Measurements from ENCODE around the gene CELSR1.

Gene CELSR1

GRCh38 chr22:46390652-46391301, 146.6 kb downstream of the CELSR1 start:
- no peak for DNase-seq

GRCh38 chr22:46390105-46390651, 147.2 kb downstream of the CELSR1 start:
- DNase-seq = no peak

DNA sequence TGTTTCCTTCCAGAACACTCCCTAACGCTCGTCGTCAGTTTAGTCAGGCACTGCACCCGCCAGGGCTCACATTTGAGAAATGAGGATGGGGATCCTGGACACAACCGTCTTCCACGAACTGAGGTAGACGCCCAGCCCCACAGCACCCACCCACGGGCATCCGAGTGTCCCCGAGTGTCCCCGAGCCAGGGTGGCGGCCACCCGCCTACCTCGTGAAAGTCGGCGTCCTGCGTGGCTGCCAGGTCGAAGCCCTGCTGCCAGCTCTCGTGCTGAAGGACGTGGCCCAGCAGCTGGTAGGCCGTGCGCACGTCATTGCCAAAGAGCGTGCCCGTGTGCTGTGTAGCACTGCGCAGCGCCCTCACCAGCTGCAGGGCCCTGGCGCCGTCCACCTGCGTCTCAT, 148.3 kb downstream of the CELSR1 start:
- no peak for DNase-seq

- no peak for DNase-seq
Observed at GRCh38 chr22:46388647-46389046, 148.8 kb downstream of the CELSR1 start.

- DNase-seq = no peak
Observed at GRCh38 chr22:46387748-46388147, 149.7 kb downstream of the CELSR1 start.

DNA sequence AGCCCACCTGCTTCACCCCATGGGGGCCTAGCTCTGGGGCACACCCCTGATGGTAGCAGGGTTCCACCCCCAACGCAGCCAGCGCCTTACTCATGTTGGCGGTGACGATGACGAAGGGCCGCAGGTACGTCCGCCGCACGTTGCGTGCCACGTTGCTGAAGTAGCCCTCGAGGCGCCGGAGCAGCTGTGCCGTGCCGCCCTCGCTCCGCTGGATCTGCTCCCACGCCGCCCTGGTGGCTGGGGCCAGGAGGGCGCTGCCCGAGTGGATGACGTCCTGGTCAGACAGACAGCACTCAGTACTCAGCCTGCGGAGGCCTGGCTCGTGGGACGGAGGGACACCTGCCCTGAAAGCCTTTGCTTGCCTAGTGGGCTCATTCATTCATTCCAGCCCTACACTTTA, 151.1 kb downstream of the CELSR1 start:
- DNase-seq = no peak

- no peak for DNase-seq
Observed at GRCh38 chr22:46382524-46382923, 154.9 kb downstream of the CELSR1 start.

GRCh38 chr22:46381731-46382130, 155.7 kb downstream of the CELSR1 start:
- DNase-seq = no peak

DNA sequence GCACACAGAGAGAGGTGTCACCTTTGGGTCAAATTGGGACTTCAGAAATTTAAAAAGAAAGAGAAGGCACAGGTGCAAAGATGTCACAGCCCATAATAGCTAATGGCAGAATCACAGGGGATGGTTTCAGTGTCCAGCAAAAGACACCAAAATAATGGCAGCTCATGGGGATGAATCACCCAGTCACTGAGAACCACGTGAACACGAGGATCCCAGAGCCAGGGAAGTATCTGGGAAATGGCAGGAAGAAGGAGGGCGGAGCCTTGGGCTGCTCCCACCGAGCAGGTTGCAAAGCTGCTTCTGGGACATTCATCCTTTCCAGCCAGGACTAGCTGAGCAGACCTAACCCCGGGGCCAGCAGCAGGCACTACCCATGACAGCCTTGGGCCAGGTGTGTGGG, 156.3 kb downstream of the CELSR1 start:
- DNase-seq = no peak

- no peak for DNase-seq
Observed at GRCh38 chr22:46380581-46380980, 156.8 kb downstream of the CELSR1 start.

DNA sequence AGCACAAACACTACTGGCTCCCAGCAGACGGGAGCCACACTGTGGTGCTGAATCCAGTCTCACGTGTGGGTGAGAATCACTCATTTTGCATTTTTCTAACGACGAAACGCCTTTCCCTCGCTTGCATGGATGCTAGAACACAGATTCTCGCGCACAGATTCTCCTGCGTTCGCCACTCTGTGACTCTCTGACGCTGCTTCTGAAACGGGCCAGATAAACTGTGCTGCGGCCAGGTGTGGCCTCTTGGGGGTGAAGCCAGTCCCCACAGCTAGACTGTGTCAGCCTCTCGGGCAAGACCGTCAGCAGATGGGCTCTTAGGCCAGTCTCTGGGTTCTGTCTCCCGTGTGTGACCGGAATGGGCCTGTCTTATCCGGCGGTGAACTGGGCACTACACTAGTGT, 157.4 kb downstream of the CELSR1 start:
- no peak for DNase-seq

DNA sequence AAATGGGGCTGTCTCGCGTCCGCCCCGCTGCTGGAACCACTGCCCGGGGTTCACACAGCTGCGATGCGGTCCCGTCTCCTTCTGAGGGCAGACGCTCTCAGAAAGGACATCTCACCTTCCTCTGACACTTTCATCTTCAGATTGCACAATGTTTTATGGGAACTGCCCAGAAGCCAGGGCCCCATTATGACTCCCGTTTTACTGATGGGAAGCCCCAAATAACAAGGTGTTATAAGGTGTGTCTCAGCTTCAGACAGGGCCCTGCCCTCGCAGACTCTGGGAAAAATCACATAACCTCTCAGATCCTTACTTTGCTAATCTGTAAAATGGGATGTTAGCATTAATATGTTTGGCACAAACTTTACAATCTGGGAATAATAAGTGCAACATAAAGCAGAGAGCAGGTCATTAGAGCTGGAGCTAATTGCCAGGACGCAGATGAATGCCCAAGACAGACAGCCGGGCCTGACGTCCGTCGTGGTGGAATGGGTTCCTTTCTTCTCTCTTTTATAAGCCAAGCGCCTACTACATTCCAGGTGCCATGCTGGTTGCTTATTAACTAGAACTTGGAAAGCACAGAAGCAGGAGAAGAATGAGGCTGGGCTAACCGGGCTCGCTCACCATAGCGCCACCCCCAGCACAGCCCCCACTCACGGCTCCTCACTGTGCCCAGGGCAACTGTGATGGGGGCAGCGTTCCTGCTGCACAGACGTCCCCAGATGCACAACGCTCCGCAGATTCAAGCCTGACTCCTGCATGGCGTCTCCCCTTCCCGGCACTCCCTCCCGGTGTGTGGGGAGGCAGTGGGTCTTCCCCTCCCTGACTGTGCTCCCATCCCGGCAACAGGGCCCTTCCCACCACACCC, 158.1 kb downstream of the CELSR1 start:
- DNase-seq = no peak

GRCh38 chr22:46378426-46379065, 158.9 kb downstream of the CELSR1 start:
- DNase-seq = no peak

DNA sequence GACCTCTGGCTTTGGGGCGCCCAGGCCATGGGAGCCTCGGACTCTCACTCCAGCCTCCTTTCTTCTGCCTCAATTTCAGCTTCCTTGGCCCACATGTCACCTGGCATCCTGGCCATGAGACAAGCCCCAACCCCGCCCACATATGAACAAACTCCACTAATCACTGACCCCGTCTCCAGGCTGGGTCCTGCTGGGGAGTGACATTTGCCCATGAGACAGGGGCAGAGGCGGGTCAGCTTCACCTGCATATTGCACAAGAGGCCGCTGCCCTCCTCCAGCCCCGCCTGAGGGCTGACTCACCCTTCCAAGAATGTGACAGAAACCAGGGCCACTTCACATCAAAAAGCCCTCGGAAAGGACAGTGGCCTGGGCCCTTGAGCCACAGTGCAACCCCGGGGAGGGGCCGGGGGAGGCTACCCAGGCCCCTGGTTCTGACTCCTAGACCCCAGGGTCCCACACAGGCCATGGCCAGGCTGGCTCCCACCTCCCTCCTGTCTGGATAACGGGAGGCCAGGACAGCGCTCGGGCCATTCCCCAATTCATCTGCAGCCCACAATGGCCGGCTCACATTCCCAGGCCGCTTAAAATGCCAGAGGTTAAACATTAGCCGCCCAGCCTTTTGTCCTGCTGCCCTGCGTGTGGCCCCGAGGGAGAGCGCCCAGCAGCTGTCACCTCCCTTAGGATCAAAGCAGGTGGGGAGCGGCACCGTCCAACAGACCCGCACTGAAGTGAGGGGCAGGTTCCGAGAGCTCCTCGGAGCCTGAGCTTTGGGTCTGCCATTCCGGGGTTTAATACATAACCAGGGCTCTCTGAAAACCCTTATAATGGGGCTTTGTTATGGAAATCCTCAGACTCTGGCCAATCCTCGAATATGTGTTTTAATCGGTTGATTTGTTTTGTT, 159.6 kb downstream of the CELSR1 start:
- peak; percentile 49 for DNase-seq

DNA sequence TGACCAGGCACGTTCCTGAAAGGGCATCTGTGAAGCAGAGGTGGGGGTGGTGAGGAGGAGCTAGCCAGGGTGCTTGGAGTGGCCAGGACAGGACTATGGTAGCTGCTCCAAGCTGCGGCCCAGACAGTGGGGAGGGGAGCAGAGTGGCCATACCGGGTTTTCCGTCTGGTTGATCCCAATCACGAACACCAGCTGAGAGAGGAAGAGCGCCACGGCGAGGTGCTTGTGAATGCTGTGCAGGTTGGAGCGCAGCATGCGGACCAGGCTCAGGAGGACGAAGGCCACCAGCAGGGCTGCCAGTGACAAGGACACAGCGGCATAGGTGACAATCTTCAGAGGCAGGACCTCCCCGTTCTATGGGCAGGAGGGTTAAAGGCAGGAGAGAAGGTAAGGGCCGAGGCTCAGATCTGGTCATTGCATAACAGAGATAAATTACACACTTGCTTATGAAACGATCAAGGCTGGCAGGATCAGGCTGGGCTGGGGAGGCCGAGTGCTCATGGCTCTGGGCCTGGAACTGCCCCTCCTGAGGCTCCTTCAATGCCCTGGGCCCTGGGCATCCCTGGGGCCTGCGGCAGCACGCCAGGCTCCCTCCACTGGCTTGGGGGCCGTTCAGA, 160.4 kb downstream of the CELSR1 start:
- DNase-seq = no peak

DNA sequence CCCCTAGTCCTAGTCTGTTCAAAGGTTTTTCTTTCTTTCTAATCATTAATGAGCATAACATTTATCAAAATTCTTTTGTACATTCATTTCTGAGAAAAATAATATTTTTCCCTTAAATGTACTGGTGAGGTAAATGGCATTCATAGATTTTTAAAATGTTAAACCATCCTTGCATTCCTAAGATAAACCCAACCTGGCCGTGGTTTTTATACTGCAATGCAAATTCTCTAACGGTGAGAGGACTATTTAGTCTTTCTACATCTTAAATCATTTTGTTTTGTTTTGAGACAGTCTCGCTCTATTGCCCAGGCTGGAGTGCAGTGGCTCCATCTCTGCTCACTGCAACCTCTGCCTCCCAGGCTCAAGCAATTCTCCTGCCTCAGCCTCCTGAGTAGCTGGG, 161.3 kb downstream of the CELSR1 start:
- no peak for DNase-seq

- DNase-seq = no peak
Observed at GRCh38 chr22:46374663-46375474, 162.6 kb downstream of the CELSR1 start.

- DNase-seq = peak; percentile 75
Observed at GRCh38 chr22:46373921-46374662, 163.3 kb downstream of the CELSR1 start.

- no peak for DNase-seq
Observed at GRCh38 chr22:46373159-46373558, 164.3 kb downstream of the CELSR1 start.

DNA sequence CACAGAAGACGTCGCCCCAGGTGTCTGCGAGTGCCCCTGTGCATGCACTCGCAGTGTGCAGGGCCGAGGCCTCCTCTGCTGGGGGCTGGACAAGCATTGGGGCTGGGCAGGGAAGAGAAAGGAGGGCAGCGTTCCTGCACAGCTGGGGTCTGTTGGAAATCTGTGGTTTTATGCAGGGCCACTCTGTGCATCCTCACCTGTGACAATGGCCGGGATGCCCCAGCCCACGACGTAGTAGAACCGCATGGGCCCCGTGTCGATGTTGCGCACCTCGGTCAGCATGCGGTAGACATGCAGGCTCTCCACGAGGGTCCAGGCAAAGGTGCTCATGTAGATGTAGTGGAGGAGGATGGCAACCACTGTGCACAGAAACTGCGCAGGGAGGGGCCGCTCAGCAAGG, 164.7 kb downstream of the CELSR1 start:
- DNase-seq = no peak

Measured in OCI-M1 (cell line).